ENCODE measurements around the gene GLI1.
"Not testable (repeated sequence)": the region's sequence is repeated elsewhere in the genome, so short reads cannot be mapped to it uniquely, and the experiment has no call there.

Gene GLI1

GRCh38 chr12:57476162-57476992, 16.8 kb downstream of the GLI1 start:
- DNase-seq (ENCODE audit: low read depth): peak; percentile 57

- no peak for DNase-seq (ENCODE audit: low read depth)
These were observed 17.6 kb downstream of the GLI1 start for GRCh38 chr12:57476993-57477709.

GRCh38 chr12:57477710-57478681, 18.4 kb downstream of the GLI1 start:
- peak; percentile 40 for DNase-seq (ENCODE audit: low read depth)

GRCh38 chr12:57479043-57479375, 19.4 kb downstream of the GLI1 start:
- DNase-seq (ENCODE audit: low read depth): no peak

- peak; percentile 50 for DNase-seq (ENCODE audit: low read depth)
These were observed 20.0 kb downstream of the GLI1 start, which contains the start of gene ARHGAP9 for GRCh38 chr12:57479376-57480115. ARHGAP9 (minus strand) TSS chr12:57479866; CDS start chr12:57479406, 460 bp downstream.

- DNase-seq (ENCODE audit: low read depth): no peak
These were observed 22.1 kb downstream of the GLI1 start for GRCh38 chr12:57481671-57482070.

GRCh38 chr12:57483466-57483865, 23.9 kb downstream of the GLI1 start:
- DNase-seq (ENCODE audit: low read depth): no peak

- no peak for DNase-seq (ENCODE audit: low read depth)
These were observed 26.1 kb downstream of the GLI1 start for GRCh38 chr12:57485695-57486094.

- no peak for DNase-seq (ENCODE audit: low read depth)
These were observed 27.5 kb downstream of the GLI1 start for GRCh38 chr12:57487055-57487596.

GRCh38 chr12:57487597-57488401, 28.2 kb downstream of the GLI1 start, which contains the start of gene MARS1:
MARS1 (plus strand) TSS chr12:57488068; CDS start chr12:57488091, 23 bp downstream.
- peak; percentile 90 for DNase-seq (ENCODE audit: low read depth)

- DNase-seq (ENCODE audit: low read depth): no peak
These were observed 29.0 kb downstream of the GLI1 start for GRCh38 chr12:57488402-57489156.

GRCh38 chr12:57489157-57489641, 29.6 kb downstream of the GLI1 start:
- no peak for DNase-seq (ENCODE audit: low read depth)

- no peak for DNase-seq (ENCODE audit: low read depth)
These were observed 30.5 kb downstream of the GLI1 start for GRCh38 chr12:57490126-57490525.

GRCh38 chr12:57491393-57492280, 32.1 kb downstream of the GLI1 start:
- DNase-seq (ENCODE audit: low read depth): no peak

GRCh38 chr12:57495051-57495701, 35.6 kb downstream of the GLI1 start:
- DNase-seq (ENCODE audit: low read depth): not testable (repeated sequence)

GRCh38 chr12:57496822-57497221, 37.2 kb downstream of the GLI1 start:
- DNase-seq (ENCODE audit: low read depth): no peak

Measured in activated T-cell treated with anti-CD3 and anti-CD28 coated beads for 24 hours (primary cell).